GM18870 (cell line): ENCODE results near the gene MRPS10.
"Not testable (repeated sequence)": the region's sequence is repeated elsewhere in the genome, so short reads cannot be mapped to it uniquely, and the experiment has no call there.

Experiments used
- ATAC-seq: cut with Tn5 transposase; IDR thresholded peaks from one replicate; pipeline ENCODE4 v1.9.1; 2021; ENCODE audit warnings: moderate library complexity; ENCODE audit not compliant: unreplicated experiment

The MRPS10 gene

DNA sequence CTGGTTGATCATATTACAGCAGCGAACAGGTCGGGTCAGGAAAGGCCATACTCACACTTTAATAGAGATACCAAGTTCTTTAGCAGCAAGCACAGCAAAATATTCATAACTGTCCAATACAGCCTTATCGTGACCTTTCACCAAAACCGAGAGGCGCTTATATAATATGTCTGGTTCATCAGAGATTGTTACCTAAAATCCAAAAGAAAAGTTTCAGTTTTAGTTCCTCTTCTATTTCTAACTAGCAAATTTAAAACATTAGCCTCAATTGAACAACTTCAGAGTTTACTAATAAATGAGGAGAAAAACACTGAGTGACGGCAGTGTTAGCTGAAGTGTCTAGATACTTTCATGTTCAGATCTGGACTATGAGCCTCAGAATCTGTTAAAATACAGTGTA is 5.9 kb downstream of the MRPS10 start:
- no peak for ATAC-seq

DNA sequence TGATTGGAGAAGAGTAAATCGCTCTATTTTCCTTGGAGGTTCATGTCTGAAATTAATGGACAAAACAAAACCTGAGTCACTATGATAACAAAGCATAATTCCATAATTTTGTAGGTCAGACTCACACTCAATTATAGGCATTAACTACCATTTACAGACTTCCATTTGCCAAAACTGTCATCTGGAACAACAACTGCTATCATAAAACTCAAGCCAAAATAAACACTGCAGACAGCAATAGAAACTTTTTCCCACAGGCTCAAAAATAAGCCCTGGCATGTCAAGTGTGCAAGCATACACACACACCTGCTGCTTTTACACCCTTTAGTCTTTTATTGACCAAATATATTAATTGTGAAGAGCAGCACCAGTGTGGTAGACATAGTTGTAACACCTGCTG is 7.1 kb downstream of the MRPS10 start:
- ATAC-seq: no peak

- ATAC-seq: not testable (repeated sequence)
Measured at GRCh38 chr6:42207559-42207958, 10.1 kb downstream of the MRPS10 start.

DNA sequence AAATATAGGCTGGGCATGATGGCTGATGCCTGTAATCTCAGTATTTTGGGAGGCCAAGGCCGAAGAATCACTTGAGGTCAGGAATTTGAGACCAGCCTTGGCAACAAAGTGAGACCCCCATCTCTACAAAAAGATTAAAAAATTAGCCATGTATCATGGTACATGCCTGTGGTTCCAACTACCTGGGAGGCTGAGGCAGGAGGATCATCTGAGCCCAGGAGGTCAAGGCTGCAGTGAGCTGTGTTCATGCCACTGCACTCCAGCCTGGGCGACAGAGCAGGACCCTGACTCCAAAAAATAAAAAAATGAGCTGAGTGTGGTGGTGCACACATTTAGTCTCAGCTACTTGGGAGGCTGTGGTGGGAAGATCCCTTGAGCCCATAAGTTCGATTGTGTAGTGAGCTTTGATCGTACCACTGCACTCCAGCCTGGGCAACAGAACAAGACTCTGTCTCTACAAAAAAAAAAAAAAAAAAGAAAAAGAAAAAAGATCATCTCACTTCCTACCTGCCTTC is 12.8 kb downstream of the MRPS10 start:
- no peak for ATAC-seq

DNA sequence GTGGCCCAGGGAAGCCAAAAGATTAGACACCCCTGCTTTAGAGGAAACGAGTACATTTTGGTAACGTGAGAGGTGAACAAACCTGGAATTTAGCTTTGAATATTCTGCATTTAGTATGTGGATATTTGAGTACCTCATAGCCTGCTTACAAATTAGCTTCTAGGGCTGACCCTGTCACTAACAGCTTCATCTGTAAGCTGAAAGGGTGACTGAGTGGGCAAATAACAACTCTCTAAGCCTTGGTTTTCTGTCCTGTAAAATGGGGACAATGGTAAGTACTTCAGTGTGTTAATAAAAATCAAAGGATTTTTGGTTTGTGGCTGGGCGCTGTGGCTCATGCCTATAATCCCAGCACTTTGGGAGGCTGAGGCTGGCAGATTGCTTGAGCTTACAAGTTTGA is 14.5 kb downstream of the MRPS10 start:
- no peak for ATAC-seq

GRCh38 chr6:42202131-42202915 is 15.3 kb downstream of the MRPS10 start:
- ATAC-seq: not testable (repeated sequence)

DNA sequence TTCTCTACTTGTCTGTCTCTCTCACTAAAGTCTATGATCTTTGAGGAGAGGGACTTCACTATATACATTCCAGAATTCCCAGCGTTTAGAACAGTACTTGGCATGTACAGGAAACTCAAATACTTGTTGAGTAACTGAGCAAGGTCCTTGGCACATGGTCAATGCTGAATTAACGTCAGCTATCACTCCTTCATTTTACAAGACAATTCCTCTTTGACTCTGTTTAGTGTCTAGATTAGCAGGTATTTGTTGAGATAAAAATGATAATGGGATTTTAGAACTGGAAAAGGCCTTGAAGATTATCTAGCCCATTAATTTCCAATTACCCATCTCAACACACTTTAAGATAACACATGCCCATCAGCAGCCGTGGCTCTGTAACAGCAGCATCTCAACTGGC is 16.3 kb downstream of the MRPS10 start:
- ATAC-seq: no peak

DNA sequence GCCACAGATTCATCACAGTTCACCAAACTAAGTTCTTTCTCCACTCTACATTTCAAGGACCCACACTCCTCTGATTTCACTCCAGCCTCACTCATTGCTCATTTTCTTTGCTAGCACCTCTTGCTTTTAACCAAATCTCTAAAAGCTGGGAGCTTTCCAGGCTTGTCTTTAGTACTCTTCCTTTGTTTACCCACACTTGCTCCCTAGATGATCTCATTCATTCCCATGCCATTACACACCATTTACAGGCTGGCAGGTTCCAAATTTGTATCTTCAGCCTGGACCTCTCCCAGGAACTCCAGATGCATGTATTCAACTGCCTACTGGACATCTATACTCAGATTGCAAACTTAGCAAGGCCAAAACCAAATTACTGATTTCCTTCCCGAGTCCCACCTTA is 17.6 kb downstream of the MRPS10 start:
- no peak for ATAC-seq

DNA sequence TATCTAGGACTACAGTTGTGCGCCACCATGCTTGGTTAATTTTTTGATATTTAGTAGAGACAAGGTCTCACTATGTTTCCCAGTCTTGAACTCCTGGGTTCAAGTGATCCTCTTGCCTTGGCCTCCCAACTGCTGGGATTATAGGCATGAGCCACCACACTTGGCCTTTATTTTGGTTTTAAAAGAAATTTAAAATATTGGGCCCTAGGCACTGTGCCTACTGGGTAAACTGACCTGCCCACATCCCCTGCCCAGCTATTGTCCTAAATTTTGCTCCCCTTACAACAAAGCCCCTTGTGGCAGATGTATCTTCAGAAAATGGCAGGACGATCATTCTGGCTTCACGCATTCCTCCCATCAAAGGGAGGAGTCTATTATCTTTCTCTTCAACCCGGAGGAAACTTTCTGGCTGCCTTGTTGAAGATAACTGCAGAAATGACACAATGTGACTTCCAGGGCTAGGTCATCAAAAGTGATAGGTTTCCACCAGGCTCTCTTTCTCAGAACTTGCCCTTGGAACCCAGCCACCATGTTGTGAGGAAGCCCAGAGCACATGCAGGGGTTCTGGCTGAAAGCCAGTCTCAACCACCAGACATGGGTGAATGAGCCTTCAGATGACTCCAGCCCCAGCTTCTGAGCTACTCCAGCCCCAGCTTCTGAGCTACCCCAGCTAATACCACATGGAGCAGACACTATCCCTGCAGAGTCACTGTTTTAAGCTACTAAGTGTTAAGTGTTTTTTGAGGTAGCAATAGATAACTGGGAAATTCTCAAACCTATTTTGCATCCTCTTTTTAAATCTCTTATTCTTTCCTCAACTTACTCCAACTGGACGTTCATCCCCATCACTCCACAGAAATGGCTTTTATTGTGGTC is 18.3 kb downstream of the MRPS10 start:
- no peak for ATAC-seq

- no peak for ATAC-seq
Measured at GRCh38 chr6:42197555-42198362, 19.9 kb downstream of the MRPS10 start.

DNA sequence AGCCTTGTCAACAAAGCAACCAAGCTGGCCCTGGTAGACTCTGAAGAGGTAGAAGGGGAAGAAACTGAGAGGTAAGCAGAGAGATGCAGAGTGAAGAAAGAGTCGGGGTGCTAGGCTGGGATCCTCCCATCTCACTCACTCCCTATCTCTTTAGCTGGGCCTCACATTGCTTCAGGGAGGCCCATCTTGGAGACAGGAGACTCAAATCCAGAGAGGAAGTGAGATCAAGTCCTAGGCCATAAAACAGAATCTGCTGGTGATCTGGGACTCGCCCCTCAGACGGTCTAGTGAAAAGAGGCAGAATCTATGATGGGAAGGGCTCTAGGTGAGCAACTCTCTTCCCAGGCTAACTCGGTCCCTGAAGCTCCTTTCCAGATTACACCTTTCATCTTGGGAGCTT is 22.2 kb downstream of the MRPS10 start:
- ATAC-seq: no peak

DNA sequence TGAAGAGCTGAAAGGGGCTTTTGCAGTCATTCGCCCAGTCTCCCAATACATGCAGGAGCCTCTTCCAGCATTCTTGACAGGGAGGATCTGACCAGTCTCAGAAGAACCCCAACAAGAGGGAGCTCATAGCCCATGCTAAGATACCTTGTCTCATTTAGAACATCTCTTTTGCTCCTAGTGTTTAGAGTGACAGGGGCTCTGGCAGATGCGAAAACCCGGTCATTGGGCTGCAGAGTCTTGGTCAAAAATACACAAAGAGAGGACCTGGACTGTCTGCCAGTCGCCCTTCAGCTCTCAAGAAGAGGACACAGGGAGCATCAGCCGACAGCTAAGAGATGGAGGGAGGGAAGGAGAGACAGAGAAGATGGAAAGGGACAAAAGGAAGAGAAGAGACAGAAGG is 23.6 kb downstream of the MRPS10 start:
- ATAC-seq: no peak

DNA sequence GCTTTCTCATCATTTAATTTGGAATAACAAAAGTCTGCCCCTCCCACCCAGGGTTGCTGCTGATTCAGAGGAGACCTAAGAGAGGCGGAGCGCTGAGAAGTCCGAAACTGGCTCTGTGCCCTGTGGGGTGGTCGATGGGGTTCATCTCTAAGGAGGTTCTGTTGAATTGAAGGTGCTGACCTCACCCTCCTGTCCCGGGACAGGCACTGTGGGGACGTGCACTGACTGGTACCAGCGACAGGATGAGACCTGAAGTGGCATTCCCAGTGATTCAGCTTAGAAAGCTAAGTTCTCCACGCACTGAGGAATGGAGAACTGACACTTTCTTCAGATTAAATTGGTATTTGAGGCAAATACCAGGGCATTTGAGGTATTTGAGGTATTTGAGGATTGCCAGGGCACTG is 24.2 kb downstream of the MRPS10 start:
- ATAC-seq: no peak

GRCh38 chr6:42192385-42192784 is 25.3 kb downstream of the MRPS10 start:
- not testable (repeated sequence) for ATAC-seq

DNA sequence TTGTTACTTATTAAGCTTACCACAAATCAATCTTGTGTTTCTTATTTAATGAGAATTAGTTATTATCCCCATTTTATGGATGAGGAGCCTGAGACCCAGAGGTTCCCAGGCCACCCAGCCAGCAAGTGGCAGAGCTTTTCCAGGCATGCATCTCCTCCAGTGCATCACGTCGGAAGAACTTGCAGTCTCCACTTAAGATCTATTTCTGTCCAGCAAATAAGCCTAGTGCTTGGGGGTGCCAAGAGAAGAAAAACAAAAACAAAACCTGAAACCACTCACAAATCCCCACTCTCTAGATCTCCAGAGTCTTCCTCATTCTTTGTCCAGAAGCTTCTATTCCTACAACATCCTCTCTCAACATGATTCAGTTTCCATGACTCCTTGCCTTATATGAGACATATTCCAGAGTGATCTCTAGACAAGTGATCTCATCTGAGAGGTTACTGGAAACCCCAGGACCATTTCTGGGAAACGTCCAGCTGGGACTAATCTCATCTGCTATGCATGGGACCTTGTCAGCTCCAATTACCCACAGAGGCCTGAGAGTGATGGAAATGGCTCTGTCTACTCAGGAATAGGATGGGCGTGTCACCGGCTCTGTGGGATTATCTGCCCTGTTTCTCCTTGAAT is 27.0 kb downstream of the MRPS10 start:
- ATAC-seq: no peak

GRCh38 chr6:42188406-42188805 is 29.3 kb downstream of the MRPS10 start:
- no peak for ATAC-seq

DNA sequence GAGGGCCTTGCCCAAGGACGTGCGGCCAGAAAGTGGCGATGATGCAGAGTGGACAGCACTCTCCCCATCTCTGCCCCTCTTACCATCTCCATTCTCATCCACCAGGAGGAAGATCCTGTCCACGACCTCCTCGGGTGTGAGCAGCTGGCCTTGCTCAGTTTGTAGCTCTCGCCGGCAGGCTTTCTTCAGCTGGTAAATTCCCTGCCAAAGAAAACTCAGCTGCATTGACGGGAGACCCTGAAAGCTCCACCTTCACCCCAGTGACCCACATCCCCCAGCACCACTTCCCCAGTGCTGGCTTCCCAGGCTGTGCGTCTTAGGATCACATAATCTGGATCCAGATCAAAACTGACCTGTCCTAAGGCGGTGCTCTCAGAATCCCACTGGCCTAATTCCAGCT is 32.1 kb downstream of the MRPS10 start:
- no peak for ATAC-seq

GRCh38 chr6:42184475-42184874 is 33.2 kb downstream of the MRPS10 start:
- ATAC-seq: no peak

GRCh38 chr6:42182101-42182500 is 35.6 kb downstream of the MRPS10 start:
- ATAC-seq: no peak

DNA sequence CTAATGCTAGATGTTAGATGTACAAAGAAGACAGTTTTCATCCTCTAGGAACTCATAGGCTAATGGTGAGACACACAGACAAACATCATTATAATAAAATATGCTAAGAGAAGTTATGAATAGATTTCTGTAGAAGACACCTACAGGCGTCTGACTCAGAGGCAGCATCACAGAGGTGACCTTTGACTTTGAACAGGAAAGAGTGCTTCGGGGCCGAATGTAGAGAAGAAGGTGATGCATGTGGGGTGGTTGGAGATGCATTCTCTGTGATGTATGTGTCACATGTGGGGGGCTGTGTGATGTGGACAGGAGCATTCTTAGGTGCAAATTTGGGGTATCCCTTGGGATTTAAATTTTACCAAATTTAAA is 37.7 kb downstream of the MRPS10 start:
- no peak for ATAC-seq
